Duodenal mucosa (tissue), 2 donors: ENCODE results near the gene PBX1.

Source experiments
- H3K27ac ChIP-seq: one replicate; pipeline ENCODE4 v1.7.0; 2013; ENCODE audit warnings: low read depth, low read length
- H3K27me3 ChIP-seq, 2 donors: one replicate each; pipeline ENCODE4 v1.7.0; 2013; ENCODE audit warnings: low read length in 2 of 2, control low read depth in 1 of 2; ENCODE audit not compliant: insufficient read depth in 2 of 2, control insufficient read depth in 1 of 2
- H3K36me3 ChIP-seq, 2 donors: one replicate each; pipeline ENCODE4 v1.7.0; 2013; ENCODE audit warnings: low read length in 2 of 2, control low read depth in 1 of 2; ENCODE audit not compliant: insufficient read depth in 2 of 2, control insufficient read depth in 1 of 2
- H3K4me1 ChIP-seq, 2 donors: one replicate each; pipeline ENCODE4 v1.7.0; 2013; ENCODE audit warnings: low read length in 2 of 2, control low read depth in 1 of 2; ENCODE audit not compliant: insufficient read depth in 2 of 2, control insufficient read depth in 1 of 2
- H3K4me3 ChIP-seq, 2 donors: one replicate each; pipeline ENCODE4 v1.7.0; 2013; ENCODE audit warnings: low read length in 2 of 2, low read depth in 1 of 2
- H3K9ac ChIP-seq, 2 donors: one replicate each; pipeline ENCODE4 v1.7.0; 2013; ENCODE audit warnings: low read length in 2 of 2, low read depth in 1 of 2
- H3K9me3 ChIP-seq, 2 donors: one replicate each; pipeline ENCODE4 v1.7.0; 2013; ENCODE audit warnings: low read length in 2 of 2, control low read depth in 1 of 2; ENCODE audit not compliant: control insufficient read depth in 1 of 2

PBX1 gene

GRCh38 chr1:164723296-164723798 is 164.4 kb downstream of the PBX1 start:
- H3K9ac ChIP-seq: no peak overlapping the region
- no peaks in the 10 kb centered on the region for H3K27me3 ChIP-seq
- H3K27ac ChIP-seq: no peak overlapping the region
- no peaks in the 10 kb centered on the region for H3K9me3 ChIP-seq
- H3K4me3 ChIP-seq: no peak overlapping the region
- no peaks in the 10 kb centered on the region for H3K36me3 ChIP-seq
- peaks cover 4 to 16% of the 10 kb centered on the region in 2 donors for H3K4me1 ChIP-seq

DNA sequence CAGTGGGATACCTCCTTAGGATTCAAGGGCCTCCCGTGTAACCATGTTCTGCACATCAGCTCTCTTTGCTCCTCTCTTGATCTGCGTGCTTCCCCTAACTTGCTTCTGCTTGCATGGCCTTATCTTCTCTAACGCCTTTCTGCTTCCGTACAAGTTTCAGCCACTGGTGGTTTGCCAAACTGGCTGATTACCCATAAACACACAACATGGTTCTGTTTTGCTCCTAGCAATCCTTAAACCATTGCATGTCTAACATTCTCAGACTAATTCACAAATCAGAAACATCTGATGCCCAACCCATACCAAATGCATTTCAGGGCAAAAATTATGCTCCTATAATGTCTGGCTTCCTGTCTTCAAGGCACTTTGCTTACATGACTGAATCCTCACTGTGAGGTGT is 166.4 kb downstream of the PBX1 start:
- Histone ChIP-seq H3K9me3 (no peaks in the 10 kb centered on the region), H3K27ac (no peak overlapping the region), H3K4me1 (peaks cover 4 to 16% of the 10 kb centered on the region in 2 donors), H3K4me3 (no peak overlapping the region), H3K9ac (no peak overlapping the region), H3K27me3 (no peaks in the 10 kb centered on the region), H3K36me3 (no peaks in the 10 kb centered on the region)

DNA sequence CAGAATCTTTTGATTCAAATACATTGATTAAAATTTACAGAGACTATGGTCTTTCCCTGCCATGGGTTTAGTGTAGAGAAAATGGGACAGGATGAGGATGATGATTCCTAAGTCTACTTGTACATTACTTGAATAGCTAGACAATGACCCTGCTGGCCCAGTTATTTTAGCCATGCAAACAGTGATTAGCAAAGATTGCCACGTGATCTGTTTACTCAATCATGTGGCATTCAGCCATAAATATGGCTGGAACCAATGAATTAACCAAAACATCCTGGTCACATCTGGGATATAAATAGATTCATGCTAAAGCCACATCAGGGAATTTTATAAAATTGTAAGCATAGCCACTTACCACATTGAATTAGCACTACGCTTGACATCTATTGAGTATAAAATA is 167.3 kb downstream of the PBX1 start:
- Histone ChIP-seq H3K27me3 (no peaks in the 10 kb centered on the region), H3K4me1 (peaks cover 3 to 14% of the 10 kb centered on the region in 2 donors), H3K27ac (no peak overlapping the region)

GRCh38 chr1:164728719-164729118 is 169.7 kb downstream of the PBX1 start:
- Histone ChIP-seq H3K27me3 (no peaks in the 10 kb centered on the region), H3K27ac (no peak overlapping the region), H3K4me1 (peaks cover 0 to 9% of the 10 kb centered on the region in 2 donors), H3K4me3 (no peak overlapping the region), H3K9me3 (no peaks in the 10 kb centered on the region), H3K9ac (no peak overlapping the region), H3K36me3 (no peaks in the 10 kb centered on the region)

More for the DNA sequence above, 167.3 kb downstream of the PBX1 start:
- no peaks in the 10 kb centered on the region for H3K9me3 ChIP-seq
- no peaks in the 10 kb centered on the region for H3K36me3 ChIP-seq
- H3K4me3 ChIP-seq: no peak overlapping the region
- H3K9ac ChIP-seq: no peak overlapping the region

- H3K27ac ChIP-seq: no peak overlapping the region
- no peaks in the 10 kb centered on the region for H3K27me3 ChIP-seq
- H3K4me1 ChIP-seq: no peaks in the 10 kb centered on the region
These were observed 172.3 kb downstream of the PBX1 start for GRCh38 chr1:164731161-164731876.

GRCh38 chr1:164733070-164733469 is 174.1 kb downstream of the PBX1 start:
- Histone ChIP-seq H3K36me3 (no peaks in the 10 kb centered on the region), H3K27me3 (no peaks in the 10 kb centered on the region), H3K27ac (no peak overlapping the region), H3K4me3 (no peak overlapping the region), H3K4me1 (no peaks in the 10 kb centered on the region), H3K9me3 (no peaks in the 10 kb centered on the region), H3K9ac (no peak overlapping the region)

More at GRCh38 chr1:164731161-164731876, 172.3 kb downstream of the PBX1 start:
- H3K9ac ChIP-seq: no peak overlapping the region
- no peaks in the 10 kb centered on the region for H3K36me3 ChIP-seq
- no peaks in the 10 kb centered on the region for H3K9me3 ChIP-seq
- H3K4me3 ChIP-seq: no peak overlapping the region

DNA sequence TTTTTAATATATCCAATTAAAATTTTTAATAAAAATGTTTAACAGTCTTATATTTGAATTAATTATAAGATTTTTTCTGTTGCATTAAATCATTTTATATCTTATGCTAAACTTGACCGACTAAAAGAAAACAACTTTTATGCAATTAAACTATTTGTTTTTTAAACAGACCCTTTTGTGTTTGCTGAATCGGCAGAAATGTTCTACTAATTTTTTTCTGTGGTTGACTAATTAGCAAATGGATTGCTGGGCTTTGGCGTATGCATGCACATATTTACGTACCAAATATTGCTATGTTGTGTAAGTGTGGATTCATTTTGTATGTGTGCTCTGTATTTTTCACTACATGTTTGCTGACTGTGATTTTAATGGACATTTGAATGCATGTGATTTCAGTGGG is 174.8 kb downstream of the PBX1 start:
- H3K36me3 ChIP-seq: no peaks in the 10 kb centered on the region
- no peak overlapping the region for H3K4me3 ChIP-seq
- peaks cover 0 to 3% of the 10 kb centered on the region in 2 donors for H3K4me1 ChIP-seq
- no peaks in the 10 kb centered on the region for H3K9me3 ChIP-seq
- H3K9ac ChIP-seq: no peak overlapping the region
- H3K27me3 ChIP-seq: no peaks in the 10 kb centered on the region
- no peak overlapping the region for H3K27ac ChIP-seq

DNA sequence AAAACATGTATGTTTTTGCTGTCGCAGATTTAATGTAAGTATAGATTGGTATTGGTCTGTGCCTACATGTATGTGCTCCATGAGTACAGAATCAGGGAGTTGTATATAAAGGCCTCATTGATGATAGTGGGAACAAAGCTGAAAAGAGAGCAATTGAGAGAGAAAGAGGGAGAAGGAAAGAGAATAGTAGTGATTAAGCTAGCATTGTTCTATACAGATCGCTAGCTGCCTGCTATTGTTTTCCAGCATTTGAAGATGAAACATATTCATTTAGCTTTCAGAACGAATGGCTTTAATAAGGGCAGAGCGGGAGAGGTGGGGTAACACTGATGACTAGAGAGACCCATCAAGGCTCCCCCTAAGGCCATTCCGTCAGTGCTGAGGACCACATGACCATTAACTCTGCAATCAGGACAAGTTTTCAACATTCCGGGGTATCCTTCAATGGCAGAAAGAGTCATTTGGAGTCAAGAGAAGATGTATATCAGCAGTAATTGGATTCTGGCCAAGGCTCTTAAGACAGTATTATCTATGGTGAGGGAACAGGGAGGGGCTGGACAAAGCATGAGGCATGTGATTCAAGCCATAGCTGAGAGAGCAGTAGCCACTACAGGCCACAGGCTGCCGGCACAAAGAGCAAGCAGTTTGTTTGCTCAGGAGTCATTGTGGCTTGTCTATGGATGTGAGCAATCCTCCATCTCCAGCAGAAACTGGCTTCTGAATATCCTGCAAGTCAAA is 176.5 kb downstream of the PBX1 start:
- Histone ChIP-seq H3K4me1 (peaks cover 0 to 4% of the 10 kb centered on the region in 2 donors), H3K4me3 (no peak overlapping the region), H3K27me3 (no peaks in the 10 kb centered on the region), H3K9ac (no peak overlapping the region), H3K9me3 (no peaks in the 10 kb centered on the region), H3K36me3 (no peaks in the 10 kb centered on the region), H3K27ac (no peak overlapping the region)

DNA sequence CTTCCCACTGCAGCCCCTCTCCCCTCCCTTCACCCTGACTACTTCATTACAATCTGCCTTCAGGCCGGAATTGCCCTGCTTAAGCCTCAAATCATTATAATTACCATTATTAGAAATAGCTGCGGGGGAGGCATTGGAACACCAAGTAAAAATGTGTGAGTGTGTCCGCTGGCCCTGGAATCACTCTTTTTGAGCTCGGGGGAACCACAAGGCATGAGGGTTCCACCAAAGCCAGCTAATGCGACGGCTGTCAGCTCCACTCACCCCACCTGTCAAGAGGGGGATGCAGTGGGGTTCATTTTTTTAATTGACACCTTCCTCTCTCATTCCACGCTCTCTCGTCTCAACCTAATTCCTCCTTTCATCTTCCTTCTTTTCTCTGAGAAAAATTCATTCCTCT is 177.2 kb downstream of the PBX1 start:
- Histone ChIP-seq H3K27me3 (no peaks in the 10 kb centered on the region), H3K4me3 (no peak overlapping the region), H3K4me1 (peaks cover 0 to 4% of the 10 kb centered on the region in 2 donors), H3K27ac (no peak overlapping the region), H3K36me3 (no peaks in the 10 kb centered on the region), H3K9me3 (no peaks in the 10 kb centered on the region), H3K9ac (no peak overlapping the region)

- H3K27me3 ChIP-seq: no peaks in the 10 kb centered on the region
- no peak overlapping the region for H3K9ac ChIP-seq
- peaks cover 0 to 4% of the 10 kb centered on the region in 2 donors for H3K4me1 ChIP-seq
- no peak overlapping the region for H3K4me3 ChIP-seq
- no peaks in the 10 kb centered on the region for H3K36me3 ChIP-seq
- no peak overlapping the region for H3K27ac ChIP-seq
- no peaks in the 10 kb centered on the region for H3K9me3 ChIP-seq
These were observed 180.2 kb downstream of the PBX1 start for GRCh38 chr1:164739189-164739588.
